NCI-H1105 (cell line): ENCODE data around the gene NSF.
"Not testable (repeated sequence)": the region's sequence is repeated elsewhere in the genome, so short reads cannot be mapped to it uniquely, and the experiment has no call there.

ENCODE experiments used
- DNase-seq: peaks from one replicate; lab custom pipeline; 2025; lab: John Stamatoyannopoulos, UW

Gene NSF

DNA sequence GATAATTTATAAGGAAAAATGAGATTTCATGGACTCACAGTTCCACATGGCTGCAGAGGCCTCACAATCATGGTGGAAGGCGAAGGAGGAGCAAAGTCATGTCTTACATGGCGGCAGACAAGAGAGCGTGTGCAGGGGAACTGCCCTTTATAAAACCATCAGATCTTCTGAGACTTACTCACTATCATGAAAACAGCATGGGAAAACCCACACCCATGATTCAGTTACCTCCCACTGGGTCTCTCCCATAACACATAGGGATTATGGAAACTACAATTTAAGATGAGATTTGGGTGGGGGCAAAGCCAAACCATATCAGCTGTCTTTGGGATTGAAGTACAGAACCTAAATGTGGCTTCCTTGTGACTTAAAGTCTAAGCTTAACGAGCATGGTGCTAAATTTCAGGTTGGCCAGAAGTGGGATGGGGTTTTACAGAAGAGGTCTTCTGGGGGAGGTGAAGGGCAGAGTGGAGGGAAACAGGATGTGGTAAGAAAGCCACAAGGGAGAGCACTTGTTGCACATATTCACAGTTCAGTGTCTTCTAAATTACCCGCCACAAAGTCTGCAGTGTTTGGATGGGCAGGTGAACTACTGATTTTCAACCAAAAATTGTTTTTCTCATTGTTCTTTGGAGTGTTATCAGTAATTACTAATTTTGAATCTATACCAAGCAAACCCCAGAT lies 38.4 kb downstream of the NSF start:
- DNase-seq: not testable (repeated sequence)

DNA sequence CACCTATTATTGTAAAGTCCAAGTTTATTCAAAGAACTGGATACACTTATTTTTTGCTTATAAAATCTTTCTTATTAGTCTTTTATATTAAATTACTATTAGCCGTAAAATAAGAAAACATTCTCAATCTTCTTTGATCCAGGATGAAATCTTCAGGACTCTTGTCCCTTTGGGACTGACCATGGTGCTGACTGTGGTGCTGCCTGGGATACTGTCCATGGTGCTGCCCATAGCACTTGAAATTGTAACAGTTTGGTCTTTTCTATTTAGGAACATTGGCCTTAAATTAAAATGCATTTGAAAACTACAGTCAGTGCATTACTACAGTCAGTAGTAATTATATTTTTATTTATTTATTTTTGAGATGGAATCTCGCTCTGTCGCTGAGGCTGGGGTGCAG lies 41.7 kb downstream of the NSF start:
- not testable (repeated sequence) for DNase-seq

DNA sequence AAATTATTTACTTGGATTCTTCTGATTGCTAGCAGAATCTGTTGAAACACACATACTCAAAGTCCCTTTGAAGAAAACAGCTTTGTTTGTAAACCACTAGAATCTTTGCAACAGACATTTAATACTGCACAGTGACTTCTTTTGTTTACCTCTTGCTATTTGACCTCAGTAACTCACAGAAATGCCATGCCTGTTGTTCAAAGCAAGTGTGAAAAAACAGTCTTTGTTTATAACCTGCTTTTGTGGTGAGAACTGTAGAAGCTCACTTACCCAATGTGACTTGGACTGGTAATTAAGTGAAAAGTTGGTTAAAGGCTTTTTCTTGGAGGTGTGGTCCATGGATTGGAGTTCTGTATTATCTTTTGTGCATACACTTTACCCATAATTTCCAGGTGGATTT lies 44.4 kb downstream of the NSF start:
- DNase-seq: not testable (repeated sequence)

DNA sequence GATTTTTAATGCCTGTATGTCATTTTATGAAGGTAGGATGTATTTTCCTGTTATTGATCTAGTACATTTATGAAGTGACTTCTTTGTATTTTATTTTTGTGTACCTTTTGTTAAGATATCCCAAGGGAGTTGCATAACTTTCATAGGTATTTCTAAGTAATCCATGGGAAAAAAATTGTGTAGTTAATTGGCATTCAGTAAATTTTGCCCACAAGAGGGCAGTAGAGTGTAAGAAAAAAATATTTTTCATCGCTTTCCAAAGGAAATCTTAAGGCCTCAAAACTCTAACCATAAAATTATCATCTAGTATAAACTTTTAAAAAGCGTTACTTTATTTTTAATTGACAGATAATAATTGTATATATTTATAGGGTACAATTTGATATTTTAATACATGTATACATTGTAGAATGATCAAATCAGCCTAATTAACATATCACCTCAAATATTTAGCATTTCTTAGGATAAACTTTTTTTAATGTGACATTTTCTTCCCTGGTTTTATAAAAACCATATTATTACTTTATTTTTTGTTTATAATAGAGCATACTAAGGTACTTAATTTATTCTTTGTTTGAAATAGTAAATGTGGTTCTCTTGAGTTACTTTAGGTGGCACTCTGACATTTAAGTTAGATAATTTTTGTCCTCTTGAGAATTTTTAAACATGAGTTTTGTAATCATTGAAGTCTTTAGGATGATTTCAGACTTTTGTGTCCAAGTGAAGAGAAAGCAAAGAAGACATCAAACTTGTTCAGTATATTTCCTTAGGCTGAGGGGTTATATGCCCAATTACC lies 51.6 kb downstream of the NSF start:
- DNase-seq: not testable (repeated sequence)

DNA sequence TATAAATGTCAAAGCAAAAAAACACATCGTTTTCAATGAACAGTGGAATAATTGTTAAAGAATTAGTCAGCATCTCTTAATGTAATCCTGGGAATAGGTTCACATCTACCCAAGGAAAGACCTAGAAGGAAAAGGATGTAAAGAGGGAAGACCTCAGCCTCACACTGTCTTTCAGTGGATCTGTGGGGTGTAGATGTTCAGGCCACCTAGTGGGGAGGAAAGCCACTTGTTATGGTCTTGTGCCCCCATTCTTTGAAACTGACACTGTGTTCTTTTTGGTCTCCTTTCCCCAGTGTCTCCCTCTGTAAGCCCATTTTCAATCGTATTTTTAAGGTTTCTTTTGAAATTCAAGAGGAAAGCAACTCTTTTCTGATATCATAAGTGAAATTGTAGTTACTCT lies 56.8 kb downstream of the NSF start:
- DNase-seq: not testable (repeated sequence)

DNA sequence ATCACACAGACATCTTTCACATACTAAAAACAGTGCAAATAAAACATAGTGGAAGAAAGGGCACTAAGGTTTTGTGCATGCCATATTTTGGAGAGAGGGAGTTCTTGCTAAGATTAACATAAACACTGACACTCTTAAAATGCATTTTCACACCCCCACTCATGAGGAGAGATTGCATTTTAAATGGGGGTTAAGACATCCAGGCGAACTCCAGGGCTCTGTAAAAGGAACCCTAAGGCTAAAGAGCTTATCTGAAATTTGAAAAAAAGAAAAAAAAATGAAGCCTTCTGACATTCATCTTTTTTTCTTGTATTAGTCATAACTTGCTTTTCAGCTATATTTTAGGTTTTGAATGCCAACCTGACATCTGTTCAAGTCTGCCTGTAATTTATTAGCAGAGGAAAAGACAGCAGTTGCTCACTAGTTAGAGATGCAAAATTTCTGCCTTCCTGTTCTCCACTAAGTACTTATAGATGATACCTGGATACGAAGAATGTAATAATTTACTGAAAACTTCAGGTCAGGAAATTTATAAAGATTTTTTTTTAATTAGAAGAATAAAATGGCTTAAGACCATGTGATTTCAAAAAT lies 57.3 kb downstream of the NSF start:
- DNase-seq: not testable (repeated sequence)

DNA sequence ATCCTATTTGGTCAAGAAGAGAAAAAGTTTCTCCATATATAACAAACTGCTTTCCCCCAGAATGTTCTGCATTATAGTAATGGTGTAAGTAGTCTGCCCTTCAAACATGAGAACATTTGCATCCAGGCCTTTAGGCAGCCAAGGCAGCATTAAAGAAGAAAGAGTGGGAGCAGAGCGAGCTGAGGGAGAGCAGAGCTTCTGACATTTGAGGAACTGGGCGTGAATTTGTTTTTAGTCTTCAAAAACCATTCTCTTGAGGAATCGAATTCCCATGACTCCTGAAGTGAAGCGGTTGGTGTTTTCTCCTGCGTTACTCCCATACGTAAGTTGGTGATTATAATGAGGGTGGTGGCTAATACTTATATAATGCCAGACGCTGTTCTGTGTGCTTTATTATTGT lies 58.8 kb downstream of the NSF start:
- not testable (repeated sequence) for DNase-seq

DNA sequence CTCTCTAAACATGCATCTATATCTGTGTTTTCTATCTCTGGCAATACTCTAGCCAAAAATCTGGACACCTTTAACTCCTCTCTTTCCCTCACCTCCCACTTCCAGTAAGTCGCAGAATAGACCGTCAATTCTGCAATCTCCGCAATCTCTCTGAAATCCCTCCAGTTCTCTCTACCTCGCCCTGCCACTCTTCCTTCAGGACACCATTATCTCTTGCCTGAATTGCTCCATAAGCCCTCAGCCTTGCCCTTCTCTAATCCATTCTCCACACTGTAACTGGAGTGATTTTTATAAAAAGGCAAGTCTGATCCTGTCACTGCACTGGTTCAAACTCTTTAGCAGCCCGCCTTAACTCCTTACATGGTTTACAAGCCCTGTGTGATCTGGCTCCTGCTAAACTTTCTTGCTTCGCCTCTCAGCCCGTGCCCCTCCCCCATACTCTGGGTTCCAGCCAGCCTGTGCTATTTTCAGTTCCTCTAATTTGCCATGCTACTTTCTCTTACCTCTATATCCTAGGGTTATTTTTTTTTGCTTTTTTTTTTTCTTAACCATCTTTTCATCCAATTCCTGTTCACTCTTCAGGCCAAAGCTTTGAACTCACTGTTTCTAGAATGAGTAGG lies 61.7 kb downstream of the NSF start:
- DNase-seq: not testable (repeated sequence)

DNA sequence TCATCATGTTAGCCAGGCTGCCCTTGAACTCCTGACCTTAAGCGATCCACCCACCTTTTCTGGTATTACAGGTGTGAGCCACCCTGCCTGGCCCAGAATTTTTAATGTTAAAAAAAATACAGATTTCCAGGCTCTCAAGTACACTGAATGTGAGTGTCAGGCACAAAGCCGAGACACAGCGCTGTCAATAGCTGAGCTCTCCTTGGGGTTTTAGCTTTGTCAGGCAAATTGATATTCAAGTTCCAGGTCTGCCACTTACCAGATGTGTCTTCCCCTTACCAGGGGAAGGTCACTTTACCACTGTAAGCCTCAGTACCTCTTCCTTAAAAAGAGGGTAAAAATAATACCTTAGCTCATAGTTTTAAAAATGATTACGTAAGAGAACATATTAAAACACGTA lies 67.8 kb downstream of the NSF start:
- DNase-seq: not testable (repeated sequence)

DNA sequence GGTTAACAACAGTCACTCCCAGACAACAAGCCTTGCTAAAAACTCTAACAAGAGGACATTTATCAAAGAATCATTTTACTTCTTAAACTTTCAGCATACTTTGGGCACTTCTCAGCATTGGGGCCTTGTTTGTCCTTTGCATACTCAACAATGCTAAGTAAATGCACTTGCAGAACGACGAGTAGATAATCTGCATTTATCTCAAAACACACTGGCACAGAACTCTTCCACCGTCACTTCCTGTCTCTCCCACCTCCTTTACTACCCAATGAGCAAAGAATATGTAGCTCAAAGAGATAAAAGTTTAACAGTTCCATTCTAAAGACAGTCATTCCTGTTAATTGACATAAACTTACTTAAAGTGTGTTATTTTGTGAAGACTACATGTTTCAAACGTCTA lies 69.2 kb downstream of the NSF start:
- not testable (repeated sequence) for DNase-seq

DNA sequence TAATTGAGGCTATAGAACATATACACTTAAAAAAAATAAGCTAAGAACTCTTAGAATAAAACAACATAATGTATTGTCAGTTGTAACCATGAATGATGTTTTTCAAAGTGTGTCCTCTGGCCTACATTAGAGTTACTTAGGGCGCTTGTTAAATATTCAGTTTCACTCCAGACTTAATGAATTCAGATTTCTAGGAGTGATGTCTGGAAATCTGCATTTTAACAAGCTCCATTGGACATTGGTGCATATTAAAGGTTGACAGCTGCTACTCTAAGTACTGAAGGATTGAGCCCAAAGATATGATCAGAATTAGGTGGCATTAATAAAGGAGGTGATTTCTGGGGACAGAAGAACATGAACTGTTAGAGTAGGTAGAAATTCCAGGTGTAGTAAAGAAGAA lies 72.7 kb downstream of the NSF start:
- not testable (repeated sequence) for DNase-seq

DNA sequence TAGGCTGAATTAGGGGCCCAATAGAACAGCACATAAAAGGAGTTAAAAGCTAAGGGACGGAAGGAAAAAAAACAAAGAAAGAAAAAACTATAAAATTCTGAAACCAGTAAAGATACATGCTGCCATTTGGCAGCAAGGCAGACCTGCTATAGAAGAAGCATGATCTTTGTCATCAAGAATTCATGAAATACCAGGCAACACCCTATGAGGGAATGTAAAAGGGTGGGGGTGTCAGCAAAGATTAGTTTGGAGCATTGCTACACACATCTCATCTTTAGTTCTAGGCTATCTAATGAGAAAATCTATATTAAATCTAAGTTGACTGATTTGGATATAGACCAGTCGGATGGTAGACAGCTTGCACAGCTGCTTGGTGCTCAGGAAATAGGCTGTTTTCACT lies 73.1 kb downstream of the NSF start:
- DNase-seq: not testable (repeated sequence)

DNA sequence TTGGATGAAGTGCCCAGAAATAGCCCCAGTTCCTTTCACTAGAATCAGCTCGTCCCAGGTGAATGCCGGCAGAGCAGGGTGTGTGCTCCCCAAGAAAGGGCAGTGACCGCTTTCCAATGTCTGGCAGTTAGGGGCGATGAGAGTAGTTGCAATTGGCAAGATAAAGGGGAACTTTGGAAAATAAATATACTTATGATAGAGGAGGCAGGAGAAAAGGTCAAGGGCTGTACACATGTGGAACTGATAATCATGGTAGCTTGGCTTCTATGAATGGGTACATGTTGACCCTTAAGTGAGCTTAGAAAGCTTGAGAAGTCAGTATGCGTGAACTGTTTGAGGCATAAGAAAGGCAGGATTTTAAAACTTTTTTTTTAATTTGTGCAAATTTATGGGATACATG lies 75.5 kb downstream of the NSF start:
- not testable (repeated sequence) for DNase-seq

DNA sequence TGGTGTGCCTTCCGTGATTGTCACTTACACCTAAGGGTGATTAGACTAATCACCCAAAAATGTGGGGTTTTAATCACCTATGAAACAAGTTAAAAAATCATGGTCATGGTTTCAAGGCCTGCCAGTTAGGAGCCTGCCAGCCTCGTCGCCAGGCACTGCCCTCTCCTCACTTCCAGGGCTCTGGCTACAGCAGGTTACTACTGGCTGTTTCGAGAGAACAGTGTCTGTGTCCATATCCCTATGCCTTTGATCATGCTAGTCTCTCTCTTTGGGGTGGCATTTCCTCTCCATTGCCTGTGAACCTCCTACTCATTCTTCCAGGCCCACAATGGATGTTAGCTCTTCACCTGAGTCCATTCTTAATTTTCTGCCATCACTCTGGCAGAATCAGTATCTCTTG lies 80.3 kb downstream of the NSF start:
- not testable (repeated sequence) for DNase-seq

DNA sequence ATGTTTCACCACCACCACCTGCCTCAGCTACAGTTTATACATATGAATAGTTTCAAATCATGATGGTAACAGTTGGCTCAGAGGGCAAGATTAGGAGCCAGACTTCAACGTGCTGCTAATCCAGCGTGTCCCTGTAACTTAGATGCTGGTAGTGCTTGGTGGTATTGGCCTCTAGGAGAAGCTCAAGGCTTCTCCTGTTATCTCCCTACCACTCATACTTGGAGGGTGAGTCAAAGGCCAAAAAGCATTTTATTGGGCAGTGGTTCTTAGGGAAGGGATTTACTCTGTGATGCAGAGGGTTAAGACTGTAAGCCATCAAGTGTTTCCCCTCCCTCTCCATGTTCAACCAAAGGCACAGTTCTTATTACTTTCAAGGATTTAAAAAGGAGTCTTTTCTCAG lies 82.3 kb downstream of the NSF start:
- not testable (repeated sequence) for DNase-seq

DNA sequence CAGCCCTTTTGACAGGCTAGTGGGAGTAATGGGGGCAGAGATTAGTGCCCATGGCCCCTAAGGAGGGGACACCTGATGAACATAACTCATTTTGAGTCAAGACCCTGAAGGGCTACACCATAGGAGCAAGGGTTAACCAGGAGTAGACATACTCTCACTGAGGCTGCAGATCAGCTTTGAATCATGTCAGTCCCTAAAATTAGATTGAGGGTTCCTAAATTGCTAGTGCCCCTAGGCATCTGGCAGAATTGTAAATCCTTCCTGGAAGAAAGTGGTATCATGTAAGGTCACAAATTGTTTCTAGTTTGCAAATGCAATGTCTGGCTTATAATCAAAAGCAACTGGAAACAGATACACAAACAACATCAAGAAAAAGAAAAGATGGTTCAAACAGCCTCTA lies 87.3 kb downstream of the NSF start:
- DNase-seq: not testable (repeated sequence)

DNA sequence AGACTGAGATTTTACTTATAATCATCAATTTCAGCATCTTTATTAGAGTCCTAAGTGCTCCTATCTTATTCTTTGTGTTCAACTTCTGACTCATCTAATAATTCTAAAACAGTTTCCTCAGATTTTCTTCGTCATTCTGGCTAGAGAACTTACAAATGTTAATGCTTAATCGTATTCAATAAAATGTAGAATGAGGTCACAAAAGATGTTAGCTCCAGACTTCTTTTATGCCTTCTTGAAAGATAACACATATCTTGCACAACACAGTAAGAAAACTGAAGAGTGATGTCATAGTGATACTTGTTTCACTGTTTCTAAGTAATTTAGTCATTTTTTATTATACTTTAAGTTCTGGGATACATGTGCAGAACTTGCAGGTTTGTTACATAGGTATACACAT lies 93.2 kb downstream of the NSF start:
- DNase-seq: not testable (repeated sequence)

DNA sequence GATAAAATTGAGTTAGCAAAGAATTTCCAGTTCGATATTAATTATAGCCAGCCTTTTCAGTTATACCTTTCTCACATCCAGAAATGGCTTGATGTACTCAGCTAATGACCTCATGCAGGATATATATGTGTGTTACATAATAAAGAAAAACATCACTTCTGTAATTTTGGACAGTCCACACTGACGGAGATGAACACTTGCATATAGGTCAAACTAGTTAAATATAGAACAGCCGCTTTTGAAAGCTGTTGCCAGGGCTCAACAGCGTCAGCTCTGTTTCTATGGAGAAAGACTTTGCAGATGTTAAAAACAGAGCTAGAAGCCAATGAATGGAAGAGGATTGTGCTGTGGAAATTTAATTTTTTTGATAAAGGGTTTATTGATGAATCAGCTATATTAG lies 94.8 kb downstream of the NSF start:
- DNase-seq: not testable (repeated sequence)

DNA sequence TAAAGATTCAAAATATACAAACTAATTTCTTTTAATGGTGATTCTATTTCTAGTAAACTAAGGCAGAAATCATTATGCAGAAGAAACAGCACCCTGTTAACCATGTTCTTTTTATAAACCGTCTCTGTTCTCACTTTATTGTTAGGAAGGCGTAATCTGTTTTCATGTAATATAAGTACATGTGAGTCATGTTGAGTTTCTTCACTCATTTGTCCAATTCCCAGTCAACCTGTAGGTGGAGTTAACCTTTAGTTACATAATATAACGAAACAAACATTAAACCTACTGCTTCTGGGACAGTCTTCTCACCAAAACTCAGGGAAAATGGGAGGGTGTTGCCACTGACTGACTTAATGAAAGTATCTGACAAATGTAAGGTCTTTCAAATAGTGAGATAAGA lies 101.7 kb downstream of the NSF start:
- not testable (repeated sequence) for DNase-seq

DNA sequence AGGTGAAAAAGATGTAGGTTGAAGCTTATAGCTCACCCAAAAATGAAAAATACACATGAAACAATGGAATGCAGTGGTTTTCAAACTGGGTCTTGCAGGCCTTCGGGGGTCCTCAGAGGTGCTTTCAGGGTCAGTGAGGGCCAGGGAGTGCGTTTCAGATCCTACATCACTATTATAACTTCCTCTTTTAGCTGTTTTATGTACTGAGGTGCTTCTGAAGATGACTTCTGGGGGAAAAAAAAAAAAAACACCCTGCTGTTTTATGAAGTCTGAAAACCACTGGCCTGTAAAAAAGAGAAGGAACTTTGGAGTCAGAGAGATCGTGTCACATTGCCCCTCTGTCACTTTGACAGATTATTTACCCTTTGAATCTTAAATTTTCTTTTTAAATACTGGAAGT lies 102.8 kb downstream of the NSF start:
- not testable (repeated sequence) for DNase-seq

DNA sequence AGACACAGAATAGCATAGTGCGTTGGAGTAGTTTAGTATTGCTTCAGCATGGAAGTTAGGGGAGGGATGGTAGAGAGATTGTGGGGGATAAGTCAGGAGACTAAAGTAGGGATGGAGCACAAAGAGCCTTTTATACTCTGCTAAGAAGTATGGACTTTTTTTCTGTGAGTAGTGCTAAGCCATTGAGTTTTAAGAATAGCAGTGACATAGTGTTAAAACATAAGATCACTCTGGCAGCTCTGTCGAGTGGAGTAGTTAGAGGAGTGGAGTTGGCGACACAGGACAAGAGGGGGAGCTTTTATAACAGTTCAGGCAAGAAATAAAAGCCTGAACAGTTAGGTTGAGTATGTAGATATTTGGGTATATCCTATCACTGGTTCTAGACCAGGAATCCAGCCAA lies 106.1 kb downstream of the NSF start:
- DNase-seq: not testable (repeated sequence)

DNA sequence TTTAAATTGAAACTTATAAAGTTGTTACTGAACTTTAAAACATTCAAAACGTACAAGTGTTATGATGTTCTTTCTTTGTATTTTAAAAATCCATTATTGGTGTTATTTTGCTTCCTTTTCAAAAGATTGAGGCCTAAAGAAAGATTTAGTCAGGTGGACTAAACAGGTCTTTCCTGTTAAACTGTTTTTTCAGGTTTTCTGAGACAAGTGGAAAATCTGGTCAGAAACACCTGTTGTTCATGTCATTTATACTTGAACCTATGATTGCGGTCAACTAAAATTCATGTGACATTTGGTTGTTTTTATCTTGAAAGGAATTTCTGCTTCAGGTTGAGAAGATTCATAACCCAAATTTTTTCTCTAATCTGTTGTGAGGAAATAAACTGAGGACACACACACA lies 108.5 kb downstream of the NSF start:
- not testable (repeated sequence) for DNase-seq

DNA sequence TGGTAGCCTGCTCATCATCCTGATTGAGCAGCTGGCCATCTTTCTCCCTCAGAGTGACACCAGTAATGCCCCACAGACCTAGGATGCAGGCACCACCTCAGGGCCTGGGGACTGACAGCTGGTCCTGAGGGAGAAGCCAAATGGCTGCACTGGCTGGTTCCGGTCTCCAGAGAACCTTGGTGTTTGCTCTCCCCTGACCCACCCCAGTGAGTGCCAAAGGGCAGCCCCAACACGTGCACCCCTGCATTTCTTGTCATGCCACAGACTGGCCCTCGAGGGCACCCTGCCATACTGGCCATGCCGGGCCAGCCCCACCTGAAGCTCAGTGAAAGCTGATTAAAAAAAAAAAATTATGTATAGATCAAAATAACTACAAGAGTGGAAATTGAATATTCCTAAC lies 127.5 kb downstream of the NSF start:
- DNase-seq: no peak
